ENCODE data around the gene PODXL2. TPM values are rescaled to one million over a fixed set of nuclear protein-coding genes. Genes with fewer than 3 reads are reported as not detected.

The PODXL2 gene
- total RNA-seq, 3 donors from 2014 or later = 8.8 to 10.6 (median 8.8) TPM

DNA sequence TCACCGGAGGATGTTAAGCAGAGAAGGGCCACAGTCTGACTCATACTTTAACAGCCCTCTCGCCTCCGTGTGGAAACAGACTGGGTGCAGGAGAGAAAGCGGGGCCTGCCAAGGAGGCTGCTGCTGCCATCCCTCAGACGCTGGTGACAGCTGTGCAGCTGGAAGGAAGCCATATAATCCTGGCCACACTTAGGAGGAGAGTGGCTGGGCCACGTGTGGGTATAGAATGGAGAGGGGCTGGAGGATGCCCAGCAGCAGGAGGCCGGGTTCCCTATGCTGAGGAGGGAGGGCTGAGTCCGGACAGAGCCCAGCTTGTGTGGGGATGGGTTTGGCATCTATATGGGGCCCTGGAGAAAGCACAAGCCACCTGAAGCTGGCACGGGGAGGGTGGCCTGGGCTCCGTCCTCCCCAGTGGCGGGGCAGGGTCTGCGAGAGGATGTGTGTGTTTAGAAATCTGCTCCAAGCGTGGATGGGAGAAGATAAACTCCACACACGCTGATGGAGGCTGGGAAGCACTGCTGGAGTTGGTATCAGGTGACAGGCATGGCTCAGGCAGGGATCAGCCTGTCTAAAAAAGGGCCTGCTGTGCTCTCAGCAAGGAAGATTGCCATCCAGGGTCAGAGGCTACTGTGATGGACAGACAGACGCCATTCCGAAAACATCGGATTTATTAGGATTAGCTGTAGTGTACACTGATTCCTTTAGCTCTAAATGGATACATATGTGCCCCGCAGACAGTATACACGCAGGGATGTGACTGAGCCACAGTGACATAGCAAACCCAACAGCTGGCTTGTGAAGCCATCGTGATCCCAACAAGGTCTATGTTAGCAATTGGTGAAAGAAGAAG, 59.7 kb downstream of the PODXL2 start:
- Histone ChIP-seq H3K9me3 (no peaks in the 10 kb centered on the region), H3K27me3 (no peaks in the 10 kb centered on the region), H3K4me1 (no peaks in the 10 kb centered on the region), H3K4me3 (no peak overlapping the region), H3K27ac (no peak overlapping the region), H3K36me3 (no peaks in the 10 kb centered on the region)
- DNase-seq (ENCODE audit: low spot score in 2 of 2) = peak in 1 of 2 donors; percentile 25
- no peak for TF ChIP-seq POLR2A (IDR thresholded peaks at IDR 0.05)
- TF ChIP-seq, protein P1, sequence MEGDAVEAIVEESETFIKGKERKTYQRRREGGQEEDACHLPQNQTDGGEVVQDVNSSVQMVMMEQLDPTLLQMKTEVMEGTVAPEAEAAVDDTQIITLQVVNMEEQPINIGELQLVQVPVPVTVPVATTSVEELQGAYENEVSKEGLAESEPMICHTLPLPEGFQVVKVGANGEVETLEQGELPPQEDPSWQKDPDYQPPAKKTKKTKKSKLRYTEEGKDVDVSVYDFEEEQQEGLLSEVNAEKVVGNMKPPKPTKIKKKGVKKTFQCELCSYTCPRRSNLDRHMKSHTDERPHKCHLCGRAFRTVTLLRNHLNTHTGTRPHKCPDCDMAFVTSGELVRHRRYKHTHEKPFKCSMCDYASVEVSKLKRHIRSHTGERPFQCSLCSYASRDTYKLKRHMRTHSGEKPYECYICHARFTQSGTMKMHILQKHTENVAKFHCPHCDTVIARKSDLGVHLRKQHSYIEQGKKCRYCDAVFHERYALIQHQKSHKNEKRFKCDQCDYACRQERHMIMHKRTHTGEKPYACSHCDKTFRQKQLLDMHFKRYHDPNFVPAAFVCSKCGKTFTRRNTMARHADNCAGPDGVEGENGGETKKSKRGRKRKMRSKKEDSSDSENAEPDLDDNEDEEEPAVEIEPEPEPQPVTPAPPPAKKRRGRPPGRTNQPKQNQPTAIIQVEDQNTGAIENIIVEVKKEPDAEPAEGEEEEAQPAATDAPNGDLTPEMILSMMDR (IDR thresholded peaks at IDR 0.05) = no peak
- no peak for TF ChIP-seq POLR2AphosphoS5 (IDR thresholded peaks at IDR 0.05)
- intact Hi-C loops (cut with DNase I; ENCODE audit: low total_unique reads) = no loop called here

DNA sequence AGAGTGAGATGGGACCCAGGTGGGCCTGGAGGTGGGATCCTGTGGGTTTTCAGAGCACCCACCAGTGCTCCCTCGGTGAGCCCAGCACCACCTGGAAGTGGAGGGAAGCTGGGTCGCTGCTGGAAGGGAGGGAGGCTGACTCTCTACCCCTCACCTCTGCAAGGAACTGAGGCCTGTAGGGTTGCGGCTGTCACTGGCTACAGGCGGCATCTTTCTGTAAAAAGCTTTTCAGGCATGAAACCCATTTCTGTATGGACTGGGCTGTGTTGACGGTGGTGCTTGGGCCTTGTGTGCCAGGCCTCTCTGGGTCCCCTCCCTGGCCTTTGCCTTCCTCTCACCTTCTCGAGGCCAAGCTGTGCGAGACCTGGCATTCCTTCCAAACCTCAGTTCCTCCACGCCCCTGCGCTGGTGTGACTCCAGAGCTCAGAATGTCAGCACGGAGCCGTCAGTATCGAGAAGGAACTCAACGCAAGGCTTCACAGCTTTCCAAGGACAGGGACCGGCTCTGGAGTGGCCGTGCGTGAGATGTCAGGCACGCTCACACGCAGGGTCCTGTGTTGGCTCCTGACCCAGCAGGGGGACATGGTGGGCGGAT, 60.4 kb downstream of the PODXL2 start:
- no peaks in the 10 kb centered on the region for H3K36me3 ChIP-seq
- H3K4me1 ChIP-seq = no peaks in the 10 kb centered on the region
- no peaks in the 10 kb centered on the region for H3K27me3 ChIP-seq
- no peak overlapping the region for H3K4me3 ChIP-seq
- intact Hi-C loops (cut with DNase I; ENCODE audit: low total_unique reads) = no loop called here
- no peak overlapping the region for H3K27ac ChIP-seq
- no peaks in the 10 kb centered on the region for H3K9me3 ChIP-seq
- DNase-seq (ENCODE audit: low spot score in 2 of 2) = peak in 1 of 2 donors; percentile 27
- TF ChIP-seq POLR2AphosphoS5 (IDR thresholded peaks at IDR 0.05) (no peak), POLR2A (IDR thresholded peaks at IDR 0.05) (no peak)
- TF ChIP-seq, protein P1 (IDR thresholded peaks at IDR 0.05) = no peak

DNA sequence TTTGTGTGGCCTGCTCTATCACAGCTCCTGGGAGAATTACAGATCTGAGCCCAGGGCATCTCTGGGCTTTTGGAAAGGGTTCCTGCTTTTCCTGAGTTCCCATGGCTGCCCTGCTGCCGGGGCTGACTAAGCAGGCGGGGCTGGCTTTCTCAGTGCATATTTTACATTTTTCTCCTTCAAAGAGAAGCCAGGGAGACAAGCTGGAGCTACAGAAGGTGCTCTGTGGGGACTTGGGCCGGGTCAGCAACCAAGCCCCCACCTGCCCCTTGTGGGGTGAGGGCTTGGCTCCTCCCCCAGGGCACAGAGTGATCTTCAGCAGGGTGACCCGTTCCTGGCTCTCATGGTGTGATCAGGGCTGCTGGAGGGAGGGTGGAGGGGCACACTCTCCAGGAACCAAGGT, 61.1 kb downstream of the PODXL2 start:
- Histone ChIP-seq H3K27ac (peak overlapping the region; percentile 16 to 43), H3K9me3 (no peaks in the 10 kb centered on the region), H3K36me3 (no peaks in the 10 kb centered on the region), H3K4me1 (no peaks in the 10 kb centered on the region), H3K27me3 (no peaks in the 10 kb centered on the region), H3K4me3 (no peak overlapping the region)
- intact Hi-C loops (cut with DNase I; ENCODE audit: low total_unique reads) = loop anchor here (5.0 kb wide), 1 partner anchor 132 kb away; the partner anchor contains the start of gene MGLL
- no peak for TF ChIP-seq POLR2AphosphoS5 (IDR thresholded peaks at IDR 0.05)
- TF ChIP-seq POLR2A (IDR thresholded peaks at IDR 0.05) = no peak
- DNase-seq (ENCODE audit: low spot score in 2 of 2) = no peak

DNA sequence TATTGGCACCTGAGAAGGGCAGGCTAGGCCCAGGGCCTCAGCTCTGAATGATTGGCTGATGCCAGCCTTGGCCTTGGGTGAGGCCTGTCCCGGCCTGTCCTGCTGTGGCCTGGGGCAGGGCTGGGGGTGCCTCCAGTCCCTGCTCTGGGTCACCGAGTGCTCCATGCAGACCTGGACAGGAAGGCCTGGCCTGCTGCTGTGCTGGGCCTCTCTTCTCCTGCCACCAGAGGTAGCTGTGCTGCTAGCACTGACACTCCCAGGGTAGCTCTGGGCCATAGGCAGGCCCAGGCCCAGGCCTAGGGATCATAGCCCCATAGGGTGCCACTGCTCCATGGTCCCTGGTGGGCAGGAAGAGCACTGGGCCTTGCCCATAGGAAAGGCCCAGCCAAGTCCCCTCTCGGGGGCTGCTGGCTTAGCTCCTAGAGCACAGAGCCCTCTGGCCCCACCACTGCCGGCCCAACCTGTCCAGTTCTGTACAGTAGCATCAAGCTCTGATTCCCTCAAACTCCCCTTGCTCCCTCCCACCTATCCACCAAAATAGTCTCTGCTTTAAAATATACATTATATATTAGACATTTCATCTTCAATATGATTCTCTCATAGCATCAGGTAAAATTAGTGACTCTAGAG, 62.0 kb downstream of the PODXL2 start:
- H3K27ac ChIP-seq = peak overlapping the region; percentile 16 to 43
- H3K4me3 ChIP-seq = no peak overlapping the region
- H3K36me3 ChIP-seq = no peaks in the 10 kb centered on the region
- H3K27me3 ChIP-seq = no peaks in the 10 kb centered on the region
- intact Hi-C loops (cut with DNase I; ENCODE audit: low total_unique reads) = loop anchor here (5.0 kb wide), 1 partner anchor 131 kb away; the partner anchor contains the start of gene MGLL
- TF ChIP-seq, protein P1 (IDR thresholded peaks at IDR 0.05) = peak in 1 of 3 donors; percentile 21
- no peak for TF ChIP-seq POLR2AphosphoS5 (IDR thresholded peaks at IDR 0.05)
- H3K4me1 ChIP-seq = no peaks in the 10 kb centered on the region
- H3K9me3 ChIP-seq = no peaks in the 10 kb centered on the region
- DNase-seq (ENCODE audit: low spot score in 2 of 2) = no peak

DNA sequence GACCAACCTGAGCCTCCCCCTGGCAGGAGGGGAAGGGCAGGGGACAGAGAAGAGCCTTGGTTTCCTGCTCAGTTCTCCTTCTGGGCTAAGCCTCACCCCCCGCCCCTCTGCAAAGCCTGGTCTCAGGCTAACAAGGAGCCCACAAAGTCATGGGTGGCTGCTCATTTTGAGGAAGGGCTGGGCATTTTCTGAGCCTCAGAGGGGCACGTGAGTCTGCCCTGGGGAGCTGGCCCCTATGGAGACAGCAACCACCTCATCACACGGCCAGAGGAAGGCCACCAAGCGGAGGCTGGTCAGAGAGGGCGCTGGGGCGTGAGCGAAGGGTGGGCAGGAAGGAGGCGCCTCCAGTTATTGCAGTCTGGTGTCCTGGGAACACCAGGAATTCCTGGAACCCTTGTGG, 62.5 kb downstream of the PODXL2 start:
- Histone ChIP-seq H3K9me3 (no peaks in the 10 kb centered on the region), H3K4me3 (no peak overlapping the region), H3K27me3 (no peaks in the 10 kb centered on the region), H3K36me3 (no peaks in the 10 kb centered on the region), H3K27ac (peak overlapping the region in 1 of 2 donors; percentile 43), H3K4me1 (no peaks in the 10 kb centered on the region)
- intact Hi-C loops (cut with DNase I; ENCODE audit: low total_unique reads) = loop anchor here (5.0 kb wide), 1 partner anchor 131 kb away; the partner anchor contains the start of gene MGLL
- TF ChIP-seq, protein P1 (IDR thresholded peaks at IDR 0.05) = no peak
- TF ChIP-seq POLR2AphosphoS5 (IDR thresholded peaks at IDR 0.05) (no peak), POLR2A (IDR thresholded peaks at IDR 0.05) (no peak)
- DNase-seq (ENCODE audit: low spot score in 2 of 2) = no peak

Measured in breast epithelium (tissue), 4 donors.